Measurements from ENCODE around the gene GDF9.

The GDF9 gene

GRCh38 chr5:132848270-132848669 lies 18.0 kb downstream of the GDF9 start:
- DNase-seq (ENCODE audit: low spot score) = no peak
- no peak for TF ChIP-seq CTCF (IDR thresholded peaks at IDR 0.05; ENCODE audit: extremely low read depth, missing control alignments)

- DNase-seq (ENCODE audit: low spot score) = no peak
- no peak for TF ChIP-seq CTCF (IDR thresholded peaks at IDR 0.05; ENCODE audit: extremely low read depth, missing control alignments)
These were observed 25.0 kb downstream of the GDF9 start for GRCh38 chr5:132841305-132841704.

- no peak for DNase-seq (ENCODE audit: low spot score)
- no peak for TF ChIP-seq CTCF (IDR thresholded peaks at IDR 0.05; ENCODE audit: extremely low read depth, missing control alignments)
These were observed 25.4 kb downstream of the GDF9 start for GRCh38 chr5:132840896-132841295.

- no peak for TF ChIP-seq CTCF (IDR thresholded peaks at IDR 0.05; ENCODE audit: extremely low read depth, missing control alignments)
- no peak for DNase-seq (ENCODE audit: low spot score)
These were observed 26.0 kb downstream of the GDF9 start for GRCh38 chr5:132840313-132840712.

- no peak for TF ChIP-seq CTCF (IDR thresholded peaks at IDR 0.05; ENCODE audit: extremely low read depth, missing control alignments)
- no peak for DNase-seq (ENCODE audit: low spot score)
These were observed 26.6 kb downstream of the GDF9 start for GRCh38 chr5:132839426-132840301.

GRCh38 chr5:132838516-132839282 lies 27.6 kb downstream of the GDF9 start:
- DNase-seq (ENCODE audit: low spot score) = no peak
- no peak for TF ChIP-seq CTCF (IDR thresholded peaks at IDR 0.05; ENCODE audit: extremely low read depth, missing control alignments)

- DNase-seq (ENCODE audit: low spot score) = no peak
- no peak for TF ChIP-seq CTCF (IDR thresholded peaks at IDR 0.05; ENCODE audit: extremely low read depth, missing control alignments)
These were observed 28.4 kb downstream of the GDF9 start for GRCh38 chr5:132837868-132838267.

Data from GM20000 (cell line).